Activated T-helper 1 cell treated with anti-CD3 and anti-CD28 coated beads, Interleukin-12 subunit alpha, Interleukin-12 subunit beta, Interleukin-2, Interleukin-4 antibody, amounts not matched to agents 30 ng/mL and 10 ng/mL and 1 ng/mL, durations not matched to agents 14 hours and 24 hours and 36 hours (primary cell): ENCODE results near the gene CCDC85C. TPM values are rescaled to one million over a fixed set of nuclear protein-coding genes. Genes with fewer than 3 reads are reported as not detected.

Source experiments
- DNase-seq: peaks from one replicate; pipeline ENCODE4 v3.0.0; 2021; ENCODE audit warnings: low spot score
- H3K27ac Mint-ChIP-seq: one replicate; pipeline ENCODE4 v1.8.0; 2021; ENCODE audit warnings: mild to moderate bottlenecking, mixed read lengths
- H3K27me3 Mint-ChIP-seq: one replicate; pipeline ENCODE4 v1.8.0; 2022; ENCODE audit warnings: mild to moderate bottlenecking, moderate library complexity, mixed read lengths; ENCODE audit not compliant: insufficient read depth
- H3K36me3 Mint-ChIP-seq: one replicate; pipeline ENCODE4 v1.8.0; 2021; ENCODE audit warnings: low read depth, mixed read lengths
- H3K4me1 Mint-ChIP-seq: one replicate; pipeline ENCODE4 v1.8.0; 2021; ENCODE audit warnings: low read depth, mixed read lengths
- H3K4me3 Mint-ChIP-seq: one replicate; pipeline ENCODE4 v1.8.0; 2021; ENCODE audit warnings: mild to moderate bottlenecking, moderate library complexity, mixed read lengths
- H3K9me3 Mint-ChIP-seq: one replicate; pipeline ENCODE4 v1.8.0; 2021; ENCODE audit warnings: mixed read lengths
- intact Hi-C: fragments of 100-400 bp; cut with micrococcal nuclease; formaldehyde crosslinking; loops from one replicate; pipeline ENCODE4 v1.15.1; 2024
- total RNA-seq: library from RNA; stranded (reverse); gene quantifications from 2 replicates; pipeline ENCODE4 v1.2.3, GENCODE V29; 2022

CCDC85C gene
- total RNA-seq, 1 donor from 2014 or later, result 7.4 TPM

GRCh38 chr14:99556134-99556791 lies 47.7 kb downstream of the CCDC85C start:
- Mint-ChIP-seq H3K9me3 (no peaks in the 10 kb centered on the region), H3K4me1 (no peaks in the 10 kb centered on the region), H3K36me3 (no peaks in the 10 kb centered on the region), H3K27ac (no peak overlapping the region), H3K4me3 (no peak overlapping the region), H3K27me3 (no peaks in the 10 kb centered on the region)
- intact Hi-C loops, result no loop called here
- DNase-seq, result no peak

GRCh38 chr14:99554757-99555531 lies 49.1 kb downstream of the CCDC85C start:
- H3K4me1 Mint-ChIP-seq, result no peaks in the 10 kb centered on the region
- no peaks in the 10 kb centered on the region for H3K27me3 Mint-ChIP-seq
- H3K9me3 Mint-ChIP-seq, result no peaks in the 10 kb centered on the region
- intact Hi-C loops, result no loop called here
- no peak for DNase-seq
- no peak overlapping the region for H3K4me3 Mint-ChIP-seq
- no peak overlapping the region for H3K27ac Mint-ChIP-seq
- H3K36me3 Mint-ChIP-seq, result no peaks in the 10 kb centered on the region

GRCh38 chr14:99554184-99554583 lies 49.8 kb downstream of the CCDC85C start:
- no peaks in the 10 kb centered on the region for H3K36me3 Mint-ChIP-seq
- no peak overlapping the region for H3K4me3 Mint-ChIP-seq
- no peaks in the 10 kb centered on the region for H3K4me1 Mint-ChIP-seq
- H3K9me3 Mint-ChIP-seq, result no peaks in the 10 kb centered on the region
- DNase-seq, result no peak
- no peaks in the 10 kb centered on the region for H3K27me3 Mint-ChIP-seq
- intact Hi-C loops, result no loop called here
- H3K27ac Mint-ChIP-seq, result no peak overlapping the region

- no peaks in the 10 kb centered on the region for H3K27me3 Mint-ChIP-seq
- no peaks in the 10 kb centered on the region for H3K36me3 Mint-ChIP-seq
- no peaks in the 10 kb centered on the region for H3K4me1 Mint-ChIP-seq
- no peak for DNase-seq
- H3K9me3 Mint-ChIP-seq, result no peaks in the 10 kb centered on the region
- no peak overlapping the region for H3K4me3 Mint-ChIP-seq
- H3K27ac Mint-ChIP-seq, result no peak overlapping the region
- intact Hi-C loops, result no loop called here
These were observed 51.3 kb downstream of the CCDC85C start for GRCh38 chr14:99552572-99553216.

GRCh38 chr14:99552021-99552553 lies 51.9 kb downstream of the CCDC85C start:
- H3K27me3 Mint-ChIP-seq, result no peaks in the 10 kb centered on the region
- no peak for DNase-seq
- H3K36me3 Mint-ChIP-seq, result no peaks in the 10 kb centered on the region
- no peaks in the 10 kb centered on the region for H3K4me1 Mint-ChIP-seq
- H3K9me3 Mint-ChIP-seq, result no peaks in the 10 kb centered on the region
- no peak overlapping the region for H3K27ac Mint-ChIP-seq
- intact Hi-C loops, result no loop called here
- H3K4me3 Mint-ChIP-seq, result no peak overlapping the region

GRCh38 chr14:99551034-99551922 lies 52.7 kb downstream of the CCDC85C start:
- Mint-ChIP-seq H3K36me3 (no peaks in the 10 kb centered on the region), H3K4me1 (no peaks in the 10 kb centered on the region), H3K27me3 (no peaks in the 10 kb centered on the region), H3K9me3 (no peaks in the 10 kb centered on the region), H3K4me3 (no peak overlapping the region), H3K27ac (no peak overlapping the region)
- no peak for DNase-seq
- intact Hi-C loops, result no loop called here

- DNase-seq, result no peak
- H3K9me3 Mint-ChIP-seq, result no peaks in the 10 kb centered on the region
- H3K4me1 Mint-ChIP-seq, result no peaks in the 10 kb centered on the region
- H3K4me3 Mint-ChIP-seq, result no peak overlapping the region
- H3K27ac Mint-ChIP-seq, result no peak overlapping the region
- intact Hi-C loops, result no loop called here
- no peaks in the 10 kb centered on the region for H3K36me3 Mint-ChIP-seq
- no peaks in the 10 kb centered on the region for H3K27me3 Mint-ChIP-seq
These were observed 53.5 kb downstream of the CCDC85C start for GRCh38 chr14:99550387-99550992.

- H3K4me3 Mint-ChIP-seq, result no peak overlapping the region
- no peak overlapping the region for H3K27ac Mint-ChIP-seq
- H3K27me3 Mint-ChIP-seq, result no peaks in the 10 kb centered on the region
- intact Hi-C loops, result no loop called here
- no peaks in the 10 kb centered on the region for H3K9me3 Mint-ChIP-seq
- no peak for DNase-seq
- H3K4me1 Mint-ChIP-seq, result no peaks in the 10 kb centered on the region
- no peaks in the 10 kb centered on the region for H3K36me3 Mint-ChIP-seq
These were observed 54.3 kb downstream of the CCDC85C start for GRCh38 chr14:99549684-99550083.

- no peak for DNase-seq
- Mint-ChIP-seq H3K9me3 (no peaks in the 10 kb centered on the region), H3K27me3 (no peaks in the 10 kb centered on the region), H3K4me3 (no peak overlapping the region), H3K4me1 (no peaks in the 10 kb centered on the region), H3K27ac (no peak overlapping the region), H3K36me3 (no peaks in the 10 kb centered on the region)
- intact Hi-C loops, result no loop called here
These were observed 55.0 kb downstream of the CCDC85C start for GRCh38 chr14:99548871-99549515.

GRCh38 chr14:99548255-99548654 lies 55.8 kb downstream of the CCDC85C start:
- H3K36me3 Mint-ChIP-seq, result no peaks in the 10 kb centered on the region
- intact Hi-C loops, result no loop called here
- no peak overlapping the region for H3K4me3 Mint-ChIP-seq
- DNase-seq, result no peak
- H3K27ac Mint-ChIP-seq, result no peak overlapping the region
- no peaks in the 10 kb centered on the region for H3K9me3 Mint-ChIP-seq
- H3K4me1 Mint-ChIP-seq, result no peaks in the 10 kb centered on the region
- no peaks in the 10 kb centered on the region for H3K27me3 Mint-ChIP-seq

GRCh38 chr14:99546234-99546879 lies 57.6 kb downstream of the CCDC85C start:
- Mint-ChIP-seq H3K36me3 (no peaks in the 10 kb centered on the region), H3K27ac (no peak overlapping the region), H3K27me3 (no peaks in the 10 kb centered on the region), H3K4me3 (no peak overlapping the region), H3K4me1 (no peaks in the 10 kb centered on the region), H3K9me3 (no peaks in the 10 kb centered on the region)
- DNase-seq, result no peak
- intact Hi-C loops, result no loop called here
